ENCODE results near the gene HTRA3.

HTRA3 gene

DNA sequence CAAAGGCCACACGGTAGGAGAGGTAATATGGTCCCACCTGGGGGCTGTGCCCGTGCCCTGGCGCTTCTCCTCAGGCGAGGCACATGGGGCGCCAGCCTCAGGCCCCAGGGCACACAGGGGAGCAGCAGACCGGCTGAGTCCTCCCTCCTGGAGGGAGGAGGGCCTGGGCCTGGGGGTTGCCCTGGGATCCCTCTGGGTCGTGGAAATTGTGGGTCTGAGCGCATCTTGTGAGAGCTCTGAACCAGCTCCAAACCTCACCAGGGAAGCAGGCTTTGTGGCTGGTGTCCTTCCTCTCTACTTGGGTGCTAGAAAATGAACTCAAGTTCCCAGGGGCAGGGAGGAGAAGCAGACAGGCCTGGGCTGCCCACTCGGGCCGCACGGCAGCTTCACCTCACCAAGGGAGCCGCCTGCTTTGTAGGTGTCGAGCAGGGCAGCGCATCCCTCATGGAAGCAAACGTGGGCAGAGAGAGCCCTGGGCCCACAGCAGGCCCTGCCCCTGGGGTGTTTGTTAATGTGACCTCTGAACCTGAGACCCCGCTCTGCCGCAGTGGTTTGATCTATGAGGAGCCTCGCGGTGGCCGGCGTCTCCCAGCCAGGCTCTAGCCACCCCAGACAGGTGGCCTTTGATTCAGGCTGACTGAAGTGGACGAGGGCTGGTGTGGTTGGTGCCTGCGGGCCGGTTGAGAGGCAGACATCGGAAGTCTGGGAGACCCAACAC, 10.8 kb downstream of the HTRA3 start:
- DNase-seq (ENCODE audit: low read depth in 3 of 3) = no peak

DNA sequence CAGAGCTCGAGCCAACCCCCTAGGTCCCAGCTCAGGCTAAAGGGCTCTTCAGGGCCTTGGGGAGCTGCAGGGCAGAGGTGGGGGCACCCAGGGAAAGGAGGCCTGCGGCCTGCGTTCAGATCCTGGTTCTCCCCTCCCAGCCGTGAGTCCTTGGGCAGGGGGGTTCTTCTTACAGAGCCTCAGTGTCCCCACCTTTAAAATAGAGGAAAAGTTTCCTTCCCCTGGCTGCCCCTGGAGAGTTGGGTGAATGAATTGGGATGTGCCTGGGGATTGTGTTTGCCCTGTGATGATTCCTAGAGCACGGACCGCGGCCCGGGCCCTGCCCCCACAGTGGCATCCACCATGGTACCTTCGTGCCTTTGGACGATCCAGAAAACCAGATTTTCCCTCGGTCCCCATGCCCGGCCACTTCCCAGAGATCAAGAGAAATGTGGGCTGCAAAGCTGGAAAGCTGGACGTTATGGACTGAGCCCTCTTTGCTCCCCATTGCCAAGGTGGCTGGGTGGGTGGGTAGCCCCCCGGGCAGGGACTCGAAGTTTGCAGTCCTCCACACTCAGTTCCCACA, 11.4 kb downstream of the HTRA3 start:
- no peak for DNase-seq (ENCODE audit: low read depth in 3 of 3)

- DNase-seq (ENCODE audit: low read depth in 3 of 3) = no peak
These were observed 12.1 kb downstream of the HTRA3 start for GRCh38 chr4:8281519-8282133.

DNA sequence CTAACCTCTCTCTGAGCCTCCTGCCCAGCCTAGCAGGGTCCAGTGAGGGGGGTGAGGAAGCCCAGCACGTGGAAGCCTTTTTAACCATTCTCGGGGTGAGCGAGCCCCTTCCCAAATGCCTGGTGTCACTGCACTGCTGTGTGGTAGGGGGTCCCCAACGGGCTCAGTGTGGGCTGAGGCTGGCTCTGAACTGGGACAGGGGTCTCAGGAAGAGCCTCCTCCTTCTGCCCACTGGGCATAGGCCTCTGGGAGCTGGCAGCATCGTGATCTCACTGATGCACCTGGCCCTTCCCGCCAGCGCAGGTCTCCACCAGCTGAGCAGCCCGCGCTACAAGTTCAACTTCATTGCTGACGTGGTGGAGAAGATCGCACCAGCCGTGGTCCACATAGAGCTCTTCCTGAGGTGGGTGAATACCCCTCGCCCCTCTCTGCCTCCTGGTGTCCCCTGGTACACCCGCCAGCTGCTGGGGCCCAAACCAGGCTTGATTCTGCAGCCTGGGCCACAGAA, 12.6 kb downstream of the HTRA3 start:
- DNase-seq (ENCODE audit: low read depth in 3 of 3) = no peak

DNA sequence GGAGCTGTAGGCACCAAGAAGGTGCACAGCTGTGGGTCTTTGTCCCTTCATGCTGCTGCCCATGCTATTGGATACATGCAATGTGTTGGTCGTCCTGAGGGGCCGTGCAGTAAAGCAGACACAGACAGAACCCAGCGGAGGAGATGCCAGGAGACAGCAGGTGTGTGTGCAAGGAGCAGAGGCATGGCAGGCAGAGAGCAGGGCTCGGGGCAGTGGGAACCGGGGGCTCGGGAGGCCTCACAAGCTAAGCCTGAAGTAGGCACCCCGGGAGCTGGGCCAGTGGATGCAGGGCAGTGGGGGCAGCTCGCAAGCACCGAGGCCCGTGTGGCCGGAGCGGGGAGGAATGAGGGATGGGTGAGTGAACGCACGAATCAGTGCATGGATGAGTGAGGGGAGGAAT, 13.2 kb downstream of the HTRA3 start:
- no peak for DNase-seq (ENCODE audit: low read depth in 3 of 3)

DNA sequence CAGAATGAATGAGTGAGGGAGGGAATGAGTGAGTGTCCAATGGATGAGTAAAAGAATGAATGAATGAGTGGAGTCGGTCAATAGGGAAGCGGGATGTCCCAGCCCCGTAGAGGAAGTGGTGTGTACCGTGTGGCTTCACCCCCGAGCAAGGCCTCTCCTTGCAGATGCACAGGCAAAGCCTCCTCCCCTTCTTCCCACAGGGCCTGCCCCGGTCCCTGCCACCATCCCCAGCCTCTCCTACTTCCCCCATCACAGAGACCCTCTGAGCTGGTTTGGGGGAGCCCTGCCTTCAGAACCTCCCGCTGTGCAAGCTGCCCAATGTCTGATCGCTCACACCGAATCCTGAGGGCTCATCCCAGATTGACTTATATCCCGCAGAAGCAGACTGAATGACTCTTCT, 13.6 kb downstream of the HTRA3 start:
- no peak for DNase-seq (ENCODE audit: low read depth in 3 of 3)

DNA sequence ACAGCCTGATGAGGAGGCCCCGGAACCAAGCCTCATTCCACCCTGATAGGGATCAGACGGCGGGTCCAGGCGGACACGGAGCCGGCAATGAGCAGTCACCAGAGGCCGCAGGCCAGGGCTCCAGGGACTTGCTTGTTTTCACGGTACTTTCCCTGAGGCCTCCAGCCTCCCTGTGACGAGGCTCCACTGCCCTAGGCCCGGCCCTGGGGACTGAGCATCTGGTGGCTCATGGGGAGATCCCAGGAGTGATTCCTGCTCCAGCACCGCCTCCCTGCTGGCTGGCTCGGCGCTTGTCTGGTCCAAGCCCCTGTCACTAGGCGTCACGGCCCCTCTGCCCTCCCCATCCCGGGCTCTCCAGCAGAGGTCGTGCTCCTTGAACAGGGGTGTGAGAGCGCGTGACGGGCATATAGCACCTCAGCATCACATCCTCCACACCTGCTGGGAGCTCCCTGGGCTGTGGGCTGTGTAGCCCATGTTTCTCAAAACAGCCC, 14.1 kb downstream of the HTRA3 start:
- DNase-seq (ENCODE audit: low read depth in 3 of 3) = no peak

GRCh38 chr4:8284391-8284790, 14.8 kb downstream of the HTRA3 start:
- DNase-seq (ENCODE audit: low read depth in 3 of 3) = no peak

- DNase-seq (ENCODE audit: low read depth in 3 of 3) = no peak
These were observed 15.8 kb downstream of the HTRA3 start for GRCh38 chr4:8285143-8285975.

DNA sequence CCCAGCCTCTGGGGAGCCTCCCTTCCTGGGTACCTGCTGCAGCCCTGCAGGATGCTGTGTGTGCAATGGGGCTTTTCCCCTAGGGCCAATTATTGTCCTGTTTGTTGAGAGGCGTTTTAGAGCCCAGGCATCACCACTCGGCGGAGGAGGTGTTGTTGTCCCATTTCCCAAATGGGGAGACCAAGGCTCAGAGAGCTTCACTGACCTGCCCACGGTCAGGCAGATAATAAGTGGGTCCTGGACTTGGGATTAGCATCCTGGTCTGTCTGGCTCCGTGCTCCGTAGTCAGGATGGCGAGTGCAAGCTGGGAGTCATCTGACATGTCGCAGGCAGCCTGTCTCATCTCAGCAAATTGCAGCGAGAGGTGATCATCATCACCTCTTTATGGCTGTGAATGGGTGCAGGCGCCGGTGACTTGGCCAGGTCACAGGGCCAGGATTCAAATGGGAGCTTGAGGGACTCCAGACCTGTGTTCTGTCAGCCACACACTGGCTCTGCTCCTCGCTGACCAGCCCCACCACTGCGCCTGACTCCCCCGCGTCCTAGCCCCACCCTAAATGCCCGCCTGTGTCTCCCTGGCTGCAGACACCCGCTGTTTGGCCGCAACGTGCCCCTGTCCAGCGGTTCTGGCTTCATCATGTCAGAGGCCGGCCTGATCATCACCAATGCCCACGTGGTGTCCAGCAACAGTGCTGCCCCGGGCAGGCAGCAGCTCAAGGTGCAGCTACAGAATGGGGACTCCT, 16.6 kb downstream of the HTRA3 start:
- DNase-seq (ENCODE audit: low read depth in 3 of 3) = no peak

GRCh38 chr4:8286719-8287342, 17.3 kb downstream of the HTRA3 start:
- no peak for DNase-seq (ENCODE audit: low read depth in 3 of 3)

- no peak for DNase-seq (ENCODE audit: low read depth in 3 of 3)
These were observed 18.1 kb downstream of the HTRA3 start for GRCh38 chr4:8287343-8288280.

DNA sequence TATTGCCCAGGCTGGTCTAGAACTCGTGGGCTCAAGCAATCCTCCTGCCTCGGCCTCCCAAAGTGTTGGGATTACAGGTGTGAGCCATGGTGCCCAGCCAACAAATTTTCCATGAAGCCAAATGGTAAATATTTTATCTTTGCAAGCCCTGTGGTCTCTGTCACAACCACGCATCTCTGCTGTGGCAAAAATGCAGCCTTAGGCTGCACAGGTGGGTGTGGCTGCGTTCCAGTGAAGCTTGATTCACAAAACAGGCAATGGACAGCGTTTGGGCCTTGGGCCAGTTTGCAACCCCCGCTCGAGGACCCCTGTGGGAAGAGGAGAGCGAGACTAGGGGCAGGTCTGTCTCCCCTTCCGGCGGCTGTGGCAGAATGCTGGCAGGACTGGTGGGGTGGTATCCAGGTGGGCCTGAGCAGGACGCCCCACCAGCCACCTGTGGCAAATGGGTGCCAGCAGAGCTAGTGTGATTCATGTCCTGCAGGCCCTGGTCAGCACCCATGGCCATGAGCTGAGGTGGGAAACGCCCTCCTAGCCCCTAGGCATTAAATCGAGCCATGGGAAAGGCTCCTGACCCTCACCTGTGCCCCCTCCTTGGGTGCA, 19.7 kb downstream of the HTRA3 start:
- no peak for DNase-seq (ENCODE audit: low read depth in 3 of 3)

GRCh38 chr4:8289956-8290700, 20.6 kb downstream of the HTRA3 start:
- no peak for DNase-seq (ENCODE audit: low read depth in 3 of 3)

DNA sequence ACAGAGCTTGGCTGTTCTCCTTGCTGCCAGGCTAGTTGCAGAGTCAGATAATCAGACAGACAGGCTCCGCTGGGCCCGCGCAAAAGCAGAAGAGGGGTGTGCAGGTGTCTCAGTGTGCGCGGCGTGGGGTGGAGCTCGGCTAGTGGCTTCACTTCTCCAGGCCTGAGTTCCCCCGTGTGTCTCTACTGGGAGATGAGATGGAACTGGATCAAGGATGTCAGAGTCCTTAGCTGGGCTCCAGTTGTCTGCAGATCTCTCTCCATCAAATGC, 21.1 kb downstream of the HTRA3 start:
- DNase-seq (ENCODE audit: low read depth in 3 of 3) = no peak

DNA sequence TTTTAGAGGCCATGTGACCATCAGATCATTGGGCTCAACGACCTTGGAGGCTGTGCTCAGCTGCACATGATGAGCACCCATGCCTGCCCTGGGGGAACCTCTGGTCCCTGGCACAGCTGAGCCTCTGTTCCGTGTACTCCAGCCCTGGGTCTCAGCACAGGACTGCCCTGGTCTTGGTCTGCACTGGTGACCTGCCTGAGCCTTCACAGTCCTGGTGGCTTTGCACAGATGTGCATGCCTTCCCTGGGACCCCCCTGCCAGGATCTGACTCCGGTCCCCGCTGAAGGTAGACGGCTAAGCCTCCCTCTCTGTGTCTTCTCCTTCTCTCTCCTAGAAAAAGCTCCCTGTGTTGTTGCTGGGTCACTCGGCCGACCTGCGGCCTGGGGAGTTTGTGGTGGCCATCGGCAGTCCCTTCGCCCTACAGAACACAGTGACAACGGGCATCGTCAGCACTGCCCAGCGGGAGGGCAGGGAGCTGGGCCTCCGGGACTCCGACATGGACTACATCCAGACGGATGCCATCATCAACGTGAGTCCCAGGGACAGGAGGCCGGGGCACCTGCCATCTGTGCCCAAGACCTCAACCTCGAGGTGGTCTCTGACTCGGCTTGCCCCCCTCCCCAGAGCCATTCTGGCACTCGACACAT, 21.6 kb downstream of the HTRA3 start:
- no peak for DNase-seq (ENCODE audit: low read depth in 3 of 3)

- DNase-seq (ENCODE audit: low read depth in 3 of 3) = no peak
These were observed 22.3 kb downstream of the HTRA3 start for GRCh38 chr4:8291701-8292477.

Measured in stimulated activated CD4-positive, alpha-beta T cell treated with anti-CD3 and anti-CD28 coated beads, TNF-alpha, amount 100 ng/mL, for 4 hours (primary cell).